IMR-90 (cell line): ENCODE results near the gene AXIN1. TPM values are rescaled to one million over a fixed set of nuclear protein-coding genes. Genes with fewer than 3 reads are reported as not detected.

ENCODE experiments used
- ATAC-seq: fragments of 200-7000 bp; cut with Tn5 transposase; 2 replicates; pipeline ENCODE4 v1.9.1; 2020; ENCODE audit warnings: low read depth, mild to moderate bottlenecking, moderate library complexity
- BruUV-seq: library from RNA; stranded (reverse); fragments of 400-500 nt; replicated peaks from 2 replicates; lab custom pipeline; 2021; lab: Mats Ljungman, UMichigan
- CTCF ChIA-PET: fragments of 300-600 bp; formaldehyde crosslinking; extraction: SDS; loops from one replicate; lab custom pipeline; 2021; ENCODE audit warnings: antibody characterized with exemption; lab: Yijun Ruan, JAX
- POLR2A ChIA-PET: fragments of 300-600 bp; sonication (Branson Sonifier 250); formaldehyde crosslinking; loops from one replicate; lab custom pipeline; 2022; ENCODE audit warnings: antibody characterized with exemption; ENCODE audit not compliant: unreplicated experiment; lab: Charles Lee
- DNase-seq: peaks from one replicate; pipeline ENCODE4 v3.0.0; 2013
- H2AFZ ChIP-seq: replicated peaks from 2 replicates; pipeline ENCODE3; 2013; ENCODE audit warnings: low read length, mild to moderate bottlenecking; ENCODE audit not compliant: poor library complexity
- H2AK5ac ChIP-seq: 2 replicates; pipeline ENCODE4 v1.6.1; 2013; ENCODE audit warnings: low read depth, low read length, inconsistent platforms
- H2AK9ac ChIP-seq: replicated peaks from 2 replicates; pipeline ENCODE3; 2013; ENCODE audit warnings: mild to moderate bottlenecking, low read depth, low read length, moderate library complexity; ENCODE audit not compliant: poor library complexity
- H2BK120ac ChIP-seq: 2 replicates; pipeline ENCODE4 v1.6.1; 2013; ENCODE audit warnings: low read depth, low read length, inconsistent platforms
- H2BK15ac ChIP-seq: 3 replicates; pipeline ENCODE4 v1.6.1; 2013; ENCODE audit warnings: low read depth, low read length, inconsistent platforms
- H2BK20ac ChIP-seq: 2 replicates; pipeline ENCODE4 v1.6.1; 2013; ENCODE audit warnings: low read depth, mild to moderate bottlenecking, inconsistent platforms, low read length, moderate library complexity
- H2BK5ac ChIP-seq: 2 replicates; pipeline ENCODE4 v1.6.1; 2013; ENCODE audit warnings: mild to moderate bottlenecking, low read depth, low read length, inconsistent platforms; ENCODE audit not compliant: poor library complexity, severe bottlenecking
- H3K14ac ChIP-seq: replicated peaks from 2 replicates; pipeline ENCODE4 v1.6.1; 2013; ENCODE audit warnings: low read depth, low read length, inconsistent platforms
- H3K18ac ChIP-seq: 2 replicates; pipeline ENCODE4 v1.6.1; 2013; ENCODE audit warnings: low read depth, low read length, control low read depth
- H3K23ac ChIP-seq: 2 replicates; pipeline ENCODE4 v1.6.1; 2013; ENCODE audit warnings: low read depth, low read length, inconsistent platforms
- H3K27ac ChIP-seq: 2 replicates; pipeline ENCODE4 v1.5.1; 2013; ENCODE audit warnings: mild to moderate bottlenecking, control low read depth, low read length; ENCODE audit not compliant: insufficient read depth
- H3K27me3 ChIP-seq: 2 replicates; pipeline ENCODE4 v1.6.1; 2013; ENCODE audit warnings: low read length; ENCODE audit not compliant: control insufficient read depth, insufficient read depth
- H3K36me3 ChIP-seq: 2 replicates; pipeline ENCODE4 v1.6.1; 2013; ENCODE audit warnings: low read length, mixed read lengths; ENCODE audit not compliant: control insufficient read depth, insufficient read depth
- H3K4ac ChIP-seq: 2 replicates; pipeline ENCODE4 v1.6.1; 2013; ENCODE audit warnings: low read depth, low read length, inconsistent platforms
- H3K4me1 ChIP-seq: 2 replicates; pipeline ENCODE4 v1.6.1; 2013; ENCODE audit warnings: low read length, mixed read lengths; ENCODE audit not compliant: control insufficient read depth, insufficient read depth
- H3K4me2 ChIP-seq: 2 replicates; pipeline ENCODE4 v1.6.1; 2013; ENCODE audit warnings: low read depth, mild to moderate bottlenecking, control low read depth, low read length, moderate library complexity
- H3K4me3 ChIP-seq: 2 replicates; pipeline ENCODE4 v1.5.1; 2013; ENCODE audit warnings: low read depth, mild to moderate bottlenecking, control low read depth, low read length, moderate library complexity; ENCODE audit not compliant: insufficient read depth
- H3K56ac ChIP-seq: 2 replicates; pipeline ENCODE4 v1.6.1; 2013; ENCODE audit warnings: low read length, inconsistent platforms; ENCODE audit not compliant: insufficient read depth; ENCODE audit errors: extremely low read depth
- H3K79me1 ChIP-seq, 2 experiments: 2 replicates each; pipeline ENCODE4 v1.6.1; 2013; ENCODE audit warnings: low read length in 2 of 2, inconsistent platforms in 1 of 2, low read depth in 1 of 2
- H3K9ac ChIP-seq: 2 replicates; pipeline ENCODE4 v1.6.1; 2013; ENCODE audit warnings: low read depth, low read length, control low read depth
- H3K9me1 ChIP-seq: 2 replicates; pipeline ENCODE4 v1.6.1; 2013; ENCODE audit warnings: low read length, inconsistent platforms; ENCODE audit not compliant: insufficient read depth
- H3K9me3 ChIP-seq: 2 replicates; pipeline ENCODE4 v1.6.1; 2013; ENCODE audit warnings: low read length; ENCODE audit not compliant: control insufficient read depth, insufficient read depth
- H4K20me1 ChIP-seq: 2 replicates; pipeline ENCODE4 v1.6.1; 2013; ENCODE audit warnings: low read length, inconsistent platforms; ENCODE audit not compliant: insufficient read depth
- H4K5ac ChIP-seq: 2 replicates; pipeline ENCODE4 v1.6.1; 2013; ENCODE audit warnings: mild to moderate bottlenecking, low read depth, low read length, control low read depth
- H4K8ac ChIP-seq, 2 experiments: 2 replicates each; pipeline ENCODE4 v1.6.1; 2013; ENCODE audit warnings: low read depth in 2 of 2, low read length in 2 of 2, control low read depth in 1 of 2, inconsistent platforms in 1 of 2
- H4K91ac ChIP-seq: 2 replicates; pipeline ENCODE4 v1.6.1; 2013; ENCODE audit warnings: low read depth, low read length, inconsistent platforms; ENCODE audit not compliant: insufficient read depth
- BHLHE40 ChIP-seq: fragments of 150-350 bp; IDR thresholded peaks from 2 replicates; pipeline ENCODE4 v1.6.1; 2016; ENCODE audit warnings: mild to moderate bottlenecking, low read depth, low read length
- CEBPB ChIP-seq: IDR thresholded peaks from 2 replicates; pipeline ENCODE4 v1.6.1; 2012; ENCODE audit warnings: low read depth, low read length, improper control_type of control experiment
- MAZ ChIP-seq: IDR thresholded peaks from 2 replicates; pipeline ENCODE4 v1.6.1; 2012; ENCODE audit warnings: low read depth, mild to moderate bottlenecking, low read length, improper control_type of control experiment, moderate library complexity, borderline replicate concordance
- NFE2L2 ChIP-seq: fragments of 150-350 bp; IDR thresholded peaks from 2 replicates; pipeline ENCODE4 v1.6.1; 2016; ENCODE audit warnings: low read depth, mild to moderate bottlenecking, low read length
- POLR2A ChIP-seq: IDR thresholded peaks from 2 replicates; pipeline ENCODE4 v1.6.1; 2012; ENCODE audit warnings: mild to moderate bottlenecking, low read depth, low read length
- RAD21 ChIP-seq: IDR thresholded peaks from 2 replicates; pipeline ENCODE4 v1.6.1; 2012; ENCODE audit warnings: low read length, improper control_type of control experiment
- RCOR1 ChIP-seq: IDR thresholded peaks from 2 replicates; pipeline ENCODE4 v1.6.1; 2012; ENCODE audit warnings: mild to moderate bottlenecking, low read length, improper control_type of control experiment; ENCODE audit not compliant: insufficient replicate concordance
- RFX5 ChIP-seq: IDR thresholded peaks from 2 replicates; pipeline ENCODE4 v1.8.0; 2012; ENCODE audit warnings: low read depth, mild to moderate bottlenecking, low read length, moderate library complexity
- SMC3 ChIP-seq: fragments of 150-350 bp; IDR thresholded peaks from 2 replicates; pipeline ENCODE4 v1.6.1; 2016; ENCODE audit warnings: low read depth, mild to moderate bottlenecking, antibody characterized with exemption, low read length, moderate library complexity
- WGBS, 2 experiments: methylation state at CpG; one replicate each; pipeline versions ENCODE4 v1.1.5 to v1.1.7; 2013; ENCODE audit warnings: missing lambda C conversion rate in 2 of 2; ENCODE audit not compliant: insufficient read length in 1 of 2; ENCODE audit errors: extremely low coverage in 2 of 2; 5-methylcytosine and 5-hydroxymethylcytosine counted together
- dilution Hi-C: fragments of 300-500 bp; cut with HindIII; formaldehyde crosslinking; loops from one replicate; pipeline ENCODE4 v1.14.3; 2018; ENCODE audit warnings: low sequenced_read_pairs; ENCODE audit not compliant: unreplicated experiment
- in situ Hi-C: fragments of 300-500 bp; cut with MboI; formaldehyde crosslinking; loops from 3 replicates; pipeline ENCODE4 v1.14.3; 2019; ENCODE audit warnings: low sequenced_read_pairs, inconsistent platforms, mixed read lengths
- intact Hi-C: fragments of 100-400 bp; cut with micrococcal nuclease; formaldehyde crosslinking; loops from 2 replicates; pipeline ENCODE4 v1.10.0; 2022
- polyA plus RNA-seq, 3 experiments: library from polyadenylated mRNA; depleted of rRNA; stranded (reverse); fragments of >200 nt; gene quantifications; 2 replicates each; pipeline ENCODE4 v1.2.3, GENCODE V29; 2012; ENCODE audit warnings: low replicate concordance in 1 of 3
- total RNA-seq: library from RNA; depleted of rRNA; stranded (reverse); fragments of >200 nt; gene quantifications from 2 replicates; pipeline ENCODE4 v1.2.3, GENCODE V29; 2012
- TF ChIP-seq, protein P1 (sequence below): fragments of 150-350 bp; IDR thresholded peaks from 2 replicates; pipeline ENCODE4 v1.6.1; 2017; ENCODE audit warnings: mild to moderate bottlenecking, antibody characterized with exemption, low read length, low read depth
- TF ChIP-seq, protein P2 (sequence below): fragments of 150-350 bp; IDR thresholded peaks from 2 replicates; pipeline ENCODE4 v1.6.1; 2016; ENCODE audit warnings: low read depth, mild to moderate bottlenecking, low read length, moderate library complexity, borderline replicate concordance

The AXIN1 gene
- total and polyA plus RNA-seq, 2 of the 4 experiments (the other 2 are of a cell fraction) = 10.9 to 14.2 TPM

DNA sequence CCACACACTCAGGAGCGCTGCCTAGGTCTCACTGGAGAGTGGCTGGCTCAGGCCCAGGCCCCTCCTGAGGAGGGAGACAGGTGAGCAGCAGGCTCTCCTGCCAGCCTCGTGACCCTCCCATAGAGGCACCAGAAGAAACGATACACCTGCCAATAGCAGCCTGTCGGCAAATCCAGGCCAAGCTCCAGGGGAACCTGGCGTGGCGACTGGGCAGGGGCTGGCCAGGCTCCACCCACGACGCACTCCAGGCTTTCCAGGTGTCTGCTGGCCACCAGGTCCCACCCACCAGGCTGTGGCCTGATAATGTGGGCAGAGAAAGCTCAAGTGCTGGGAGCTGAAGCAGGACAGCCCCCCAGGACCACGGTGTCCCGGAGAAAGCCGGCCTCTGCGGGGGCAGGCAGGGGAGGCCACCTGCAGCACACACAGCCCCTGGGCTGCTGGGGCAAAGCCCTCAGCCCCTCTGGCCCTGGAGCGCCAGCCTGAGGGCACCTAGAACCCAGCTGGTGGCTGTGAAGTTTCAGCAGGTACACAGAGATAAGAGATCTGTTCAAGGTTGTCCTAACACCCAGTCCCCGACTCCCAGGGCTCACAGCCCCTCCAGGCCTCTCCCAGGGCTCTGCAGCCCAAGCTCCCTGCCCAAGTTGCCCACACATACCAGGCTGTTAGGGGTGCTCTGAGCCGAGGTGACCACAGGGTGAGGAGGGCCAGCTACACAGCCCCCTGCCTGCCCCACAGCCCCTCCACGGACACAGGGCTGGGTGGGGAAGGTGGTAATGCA is 26.8 kb upstream of the AXIN1 start:
- Histone ChIP-seq H4K5ac (no peak overlapping the region), H3K36me3 (peaks cover 27% of the 10 kb centered on the region), H3K4me3 (no peak overlapping the region), H2AK5ac (no peak overlapping the region), H3K18ac (no peak overlapping the region), H2AK9ac (peak overlapping the region; percentile 42), H3K14ac (no peak overlapping the region), H3K79me1 (peaks cover 13 to 29% of the 10 kb centered on the region in 2 experiments; a peak in 3 of 4 replicates), H3K56ac (no peak overlapping the region), H2BK5ac (no peak overlapping the region), H2BK20ac (no peak overlapping the region), H3K23ac (peak overlapping the region; percentile 42; the same call in 1 of the 2 replicates), H2BK15ac (no peak overlapping the region), H3K27ac (no peak overlapping the region), H2BK120ac (no peak overlapping the region), H2AFZ (no peak overlapping the region), H3K27me3 (no peaks in the 10 kb centered on the region), H4K91ac (no peak overlapping the region), H3K4me1 (peaks cover 2% of the 10 kb centered on the region; the same call in 1 of the 2 replicates), H3K4ac (no peak overlapping the region), H3K4me2 (no peak overlapping the region), H3K9ac (no peak overlapping the region), H3K9me3 (no peaks in the 10 kb centered on the region), H4K20me1 (peaks cover 16% of the 10 kb centered on the region), H4K8ac (no peak overlapping the region), H3K9me1 (no peaks in the 10 kb centered on the region)
- CTCF ChIA-PET = no interaction called here
- intact Hi-C loops = no loop called here
- DNase-seq = no peak
- POLR2A ChIA-PET = no interaction called here
- WGBS, 2 experiments = 97% methylated on average over 5 of the region's 16 CpGs; no CpG with 5 or more reads in 1 of the 2 experiments
- no peak for TF ChIP-seq POLR2A
- TF ChIP-seq BHLHE40 = no peak
- no peak for TF ChIP-seq CEBPB
- TF ChIP-seq MAZ = no peak
- no peak for TF ChIP-seq RFX5
- TF ChIP-seq SMC3 = no peak
- TF ChIP-seq, protein P1, sequence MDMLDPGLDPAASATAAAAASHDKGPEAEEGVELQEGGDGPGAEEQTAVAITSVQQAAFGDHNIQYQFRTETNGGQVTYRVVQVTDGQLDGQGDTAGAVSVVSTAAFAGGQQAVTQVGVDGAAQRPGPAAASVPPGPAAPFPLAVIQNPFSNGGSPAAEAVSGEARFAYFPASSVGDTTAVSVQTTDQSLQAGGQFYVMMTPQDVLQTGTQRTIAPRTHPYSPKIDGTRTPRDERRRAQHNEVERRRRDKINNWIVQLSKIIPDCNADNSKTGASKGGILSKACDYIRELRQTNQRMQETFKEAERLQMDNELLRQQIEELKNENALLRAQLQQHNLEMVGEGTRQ = no peak
- TF ChIP-seq, protein P2, sequence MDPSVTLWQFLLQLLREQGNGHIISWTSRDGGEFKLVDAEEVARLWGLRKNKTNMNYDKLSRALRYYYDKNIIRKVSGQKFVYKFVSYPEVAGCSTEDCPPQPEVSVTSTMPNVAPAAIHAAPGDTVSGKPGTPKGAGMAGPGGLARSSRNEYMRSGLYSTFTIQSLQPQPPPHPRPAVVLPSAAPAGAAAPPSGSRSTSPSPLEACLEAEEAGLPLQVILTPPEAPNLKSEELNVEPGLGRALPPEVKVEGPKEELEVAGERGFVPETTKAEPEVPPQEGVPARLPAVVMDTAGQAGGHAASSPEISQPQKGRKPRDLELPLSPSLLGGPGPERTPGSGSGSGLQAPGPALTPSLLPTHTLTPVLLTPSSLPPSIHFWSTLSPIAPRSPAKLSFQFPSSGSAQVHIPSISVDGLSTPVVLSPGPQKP = no peak
- TF ChIP-seq RCOR1 = no peak
- TF ChIP-seq RAD21 = no peak
- no peak for TF ChIP-seq NFE2L2
- dilution Hi-C loops = no loop called here
- in situ Hi-C loops = no loop called here
- no peak for ATAC-seq
- BruUV-seq = no TSS peak
